ENCODE data around the gene WDR93.

The WDR93 gene

DNA sequence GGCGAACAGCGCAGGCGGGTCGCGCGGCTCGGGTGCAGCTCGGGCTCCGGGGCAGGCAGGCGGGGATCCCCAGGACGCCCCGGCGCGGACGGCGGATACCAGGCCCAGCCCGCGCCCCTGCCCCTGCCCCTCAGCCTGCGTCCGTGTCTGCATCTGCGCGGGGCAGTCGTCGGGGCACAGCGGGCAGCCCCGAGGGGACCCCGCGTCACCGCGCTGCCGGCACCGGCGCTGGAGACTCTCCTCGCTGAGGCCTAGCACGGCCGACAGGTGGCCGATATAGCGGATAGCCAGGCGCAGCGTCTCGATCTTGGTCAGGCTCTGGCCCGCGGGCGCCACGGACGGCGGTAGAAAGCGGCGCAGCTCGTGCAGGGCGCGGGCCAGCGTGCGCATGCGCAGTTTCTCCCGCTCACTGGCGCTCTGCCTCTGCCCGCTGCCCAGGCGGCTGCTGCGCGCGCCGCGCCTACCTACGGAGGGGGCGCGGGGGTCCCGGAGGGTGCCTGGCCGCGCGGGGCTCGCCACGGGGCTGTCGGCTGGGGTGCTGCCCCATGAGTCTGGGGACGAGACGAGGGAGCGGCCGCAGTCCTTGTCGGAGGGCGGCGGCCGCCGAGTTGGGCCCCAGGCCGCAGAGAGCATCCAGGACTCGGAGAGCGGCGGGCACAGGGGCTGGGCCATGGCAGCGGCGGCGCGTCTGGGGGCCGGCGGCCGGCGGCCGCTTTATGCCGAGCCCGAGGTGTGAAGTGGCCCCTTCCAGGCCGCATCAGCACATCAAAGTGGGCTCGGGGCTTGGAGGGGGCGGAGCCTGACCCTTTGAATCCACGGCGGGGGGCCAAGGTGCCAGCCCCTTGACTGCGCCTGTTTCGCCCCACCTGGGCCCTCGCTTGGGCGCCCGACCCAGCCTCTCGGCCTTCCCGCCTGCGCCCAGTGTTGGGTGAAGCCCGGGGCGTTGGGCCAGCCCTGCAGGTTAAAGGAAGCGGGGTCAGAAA, 60.2 kb downstream of the WDR93 start, which contains the start of gene MESP1:
Gene MESP1, minus strand, starts transcription at position 690 of the 983 bp plus-strand sequence. Its CDS starts 18 bp downstream, at position 672.
- DNase-seq, result peak; percentile 66

DNA sequence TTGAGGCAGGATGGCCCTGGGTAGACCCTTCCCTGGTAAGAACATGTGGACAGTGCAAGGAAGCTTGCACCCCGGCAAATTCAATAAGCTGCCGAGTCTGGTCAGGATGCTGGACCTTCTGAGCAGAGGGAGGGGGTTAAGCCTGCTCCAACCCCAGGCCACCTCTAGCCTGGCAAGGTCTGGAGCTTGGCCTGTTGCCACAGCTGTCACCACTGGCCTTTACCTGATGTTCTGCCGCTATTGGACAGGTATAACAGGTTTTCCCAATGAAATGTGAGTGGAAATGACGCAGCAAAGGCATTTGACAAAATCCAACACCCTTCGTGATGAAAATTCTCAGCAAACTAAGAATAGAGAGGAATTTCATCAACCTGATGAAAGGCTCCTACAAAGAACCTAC, 61.1 kb downstream of the WDR93 start:
- no peak for DNase-seq

DNA sequence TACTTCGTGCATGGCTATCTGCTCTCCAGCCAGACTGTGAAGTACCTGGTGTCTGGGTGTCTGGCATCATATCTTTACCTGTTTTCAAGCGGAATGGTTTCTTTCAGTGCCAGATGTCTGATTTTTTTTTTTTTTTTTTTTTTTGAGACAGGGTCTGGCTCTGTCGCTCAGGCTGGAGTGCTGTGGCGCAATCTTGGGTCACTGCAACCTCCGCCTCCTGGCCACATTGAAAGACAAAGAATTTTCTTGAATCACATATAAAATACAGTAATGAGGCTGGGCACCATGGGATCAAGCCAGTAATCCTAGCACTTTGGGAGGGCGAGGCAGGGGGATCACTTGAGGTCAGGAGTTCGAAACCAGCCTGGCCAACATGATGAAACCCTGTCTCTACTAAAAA, 63.2 kb downstream of the WDR93 start:
- no peak for DNase-seq

DNA sequence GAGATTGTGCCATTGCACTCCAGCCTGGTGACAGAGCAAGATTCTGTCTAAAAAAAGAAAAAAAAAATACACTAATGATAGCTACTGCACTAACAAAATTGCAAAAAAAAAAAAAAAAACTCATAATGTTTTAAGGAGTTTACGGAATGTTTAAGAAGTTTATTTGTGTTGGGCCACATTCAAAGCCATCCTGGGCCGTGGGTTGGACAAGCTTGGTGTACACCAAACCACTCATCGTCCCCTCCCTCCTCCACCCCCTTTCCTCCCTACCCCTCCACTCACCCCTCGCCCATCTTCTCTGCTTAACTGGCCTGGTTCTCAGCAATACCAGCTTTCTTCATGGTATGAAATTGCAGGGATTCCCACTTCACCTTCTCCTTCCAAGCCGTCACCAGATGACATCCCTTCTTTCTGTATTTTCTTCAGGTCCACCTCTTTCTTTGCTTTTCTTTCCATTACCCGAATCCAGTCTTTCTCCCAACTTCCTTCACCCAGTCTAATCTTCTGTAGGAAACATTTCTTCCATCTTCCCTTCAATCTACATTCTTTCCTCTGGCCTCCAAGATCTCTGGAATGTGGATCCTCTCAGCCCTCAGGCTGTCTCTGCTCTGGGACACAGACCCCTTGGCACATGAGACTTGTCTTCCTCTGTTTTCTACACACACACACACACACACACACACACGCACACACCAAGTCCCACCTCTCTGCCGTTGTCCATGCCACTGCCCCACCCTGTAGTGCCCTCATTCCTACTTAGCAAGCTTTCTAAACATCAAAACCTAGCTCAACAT, 63.9 kb downstream of the WDR93 start:
- DNase-seq, result no peak

DNA sequence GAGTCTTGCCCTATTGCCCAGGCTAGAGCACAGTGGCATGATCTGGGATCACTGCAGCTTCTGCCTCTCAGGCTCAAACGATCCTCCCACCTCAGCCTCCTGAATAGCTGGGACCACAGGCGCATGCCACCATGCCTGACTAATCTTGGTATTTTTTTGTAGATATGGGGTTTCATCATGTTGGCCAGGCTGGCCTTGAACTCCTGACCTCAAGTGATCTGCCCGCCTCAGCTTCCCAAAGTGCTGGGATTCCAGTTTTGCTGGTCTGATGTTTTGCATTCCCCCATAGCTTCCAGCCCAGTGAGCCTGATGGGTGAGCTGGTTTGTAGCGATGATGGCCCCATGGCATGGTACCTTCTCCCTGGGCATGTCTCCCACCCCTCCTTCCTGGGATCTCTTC, 65.1 kb downstream of the WDR93 start:
- DNase-seq, result no peak

DNA sequence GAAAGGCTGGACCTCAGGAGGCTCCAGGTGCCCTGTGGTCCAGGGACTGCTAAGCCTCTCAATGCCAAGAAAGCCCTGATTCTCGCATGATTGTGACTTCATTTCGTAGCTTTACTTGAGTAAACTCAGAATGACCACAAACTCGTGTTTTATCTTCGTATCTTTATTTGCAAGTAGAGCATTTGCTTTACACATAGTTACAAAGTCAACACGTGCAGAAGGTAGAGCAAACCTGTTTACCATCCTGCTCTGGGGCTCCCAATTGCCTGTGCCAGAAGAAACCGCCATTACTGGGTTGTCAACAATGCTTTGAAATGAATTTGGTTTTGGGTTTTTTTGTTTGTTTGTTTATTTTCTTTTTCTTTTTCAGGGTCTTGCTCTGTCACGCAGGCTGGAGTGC, 66.3 kb downstream of the WDR93 start:
- DNase-seq, result no peak

DNA sequence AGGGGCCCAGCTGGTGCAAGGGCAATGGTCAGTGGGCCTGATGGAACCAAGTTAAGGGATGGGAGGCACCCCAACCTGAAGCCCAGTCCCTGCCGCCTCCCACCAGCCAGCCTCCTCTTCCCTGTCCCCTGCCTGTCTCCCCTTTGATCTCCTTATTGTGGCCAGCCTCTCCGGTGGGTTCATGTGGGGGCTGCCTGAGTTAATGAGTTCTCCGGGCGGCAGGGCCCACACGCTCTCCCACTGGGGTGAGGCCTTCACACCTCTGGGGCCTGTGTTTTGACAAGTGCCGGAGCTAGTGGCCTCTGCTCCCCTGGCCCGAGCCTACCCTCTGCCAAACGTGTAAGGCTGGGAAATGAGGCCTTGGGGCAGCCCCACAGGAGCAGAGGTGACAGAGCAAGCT, 67.7 kb downstream of the WDR93 start:
- no peak for DNase-seq

DNA sequence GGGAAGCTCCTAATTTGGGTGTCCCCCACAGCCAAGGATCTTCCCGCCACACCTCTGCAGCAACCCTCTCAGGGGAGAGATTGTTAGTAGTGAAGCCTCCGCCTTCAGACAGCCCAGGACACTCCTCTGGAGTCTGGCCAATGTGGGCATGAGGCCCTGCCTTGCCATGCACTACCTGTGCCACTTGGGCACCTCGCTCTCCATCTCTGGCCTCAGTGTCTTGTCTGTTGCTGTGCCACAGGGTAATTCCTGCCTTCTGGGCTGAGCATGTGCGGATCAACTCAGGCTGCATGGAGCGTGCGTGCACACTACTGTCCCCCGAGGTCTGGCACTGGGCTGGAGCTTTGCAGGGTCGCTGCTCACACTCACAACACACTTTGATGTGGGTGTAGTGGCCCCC, 68.4 kb downstream of the WDR93 start:
- no peak for DNase-seq

DNA sequence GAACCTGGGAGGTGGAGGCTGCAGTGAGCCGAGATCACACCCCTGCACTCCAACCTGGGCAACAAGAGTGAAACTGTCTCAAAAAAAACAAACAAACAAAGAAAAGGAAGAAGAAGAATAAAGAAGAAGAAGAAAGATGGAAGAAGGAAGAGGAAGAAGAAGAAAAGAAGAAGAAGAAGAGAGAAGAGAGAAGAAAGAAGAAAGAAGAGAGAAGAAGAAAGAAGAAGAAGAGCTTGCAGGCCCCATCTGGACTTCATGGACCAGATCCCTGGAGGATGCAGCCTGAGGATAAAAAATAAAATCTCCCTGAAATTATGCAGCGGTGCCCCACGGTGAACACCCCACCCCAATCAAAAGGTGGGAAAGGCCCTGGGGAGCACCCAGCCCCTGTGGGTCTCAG, 69.2 kb downstream of the WDR93 start:
- no peak for DNase-seq

DNA sequence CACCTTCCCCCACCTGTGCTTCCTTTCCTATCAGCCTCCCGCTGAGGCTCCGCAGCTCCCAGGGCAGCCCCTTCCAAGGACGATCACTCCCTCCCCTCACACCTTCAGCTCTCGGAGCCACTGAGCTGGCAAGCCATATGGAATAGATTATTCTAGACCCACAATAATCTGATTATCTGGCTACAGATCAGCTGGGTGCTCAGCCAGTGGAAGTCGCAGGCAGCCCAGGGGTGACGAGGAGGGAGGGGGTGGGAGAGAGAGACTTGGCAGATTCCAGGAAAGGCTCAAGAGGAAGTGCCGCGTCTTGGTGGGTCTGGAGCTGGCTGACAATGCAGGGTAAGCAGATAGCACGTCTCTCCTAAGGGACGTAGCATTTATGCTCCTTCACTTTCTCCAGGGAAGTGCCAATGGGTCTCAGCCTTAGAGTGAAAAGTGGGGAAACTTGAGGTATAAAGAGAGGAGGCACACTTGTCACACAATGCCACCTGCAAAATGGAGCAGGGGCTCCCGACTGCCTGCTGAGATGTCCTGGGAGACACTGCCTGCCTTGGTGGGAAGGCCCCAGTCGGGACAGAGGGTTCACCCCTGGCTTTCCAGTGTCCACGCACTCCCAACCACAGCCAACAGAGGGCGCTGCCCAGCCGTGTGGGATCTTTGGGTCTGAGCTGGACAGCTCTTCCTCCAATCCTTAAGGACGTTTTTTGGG, 69.8 kb downstream of the WDR93 start:
- no peak for DNase-seq

DNA sequence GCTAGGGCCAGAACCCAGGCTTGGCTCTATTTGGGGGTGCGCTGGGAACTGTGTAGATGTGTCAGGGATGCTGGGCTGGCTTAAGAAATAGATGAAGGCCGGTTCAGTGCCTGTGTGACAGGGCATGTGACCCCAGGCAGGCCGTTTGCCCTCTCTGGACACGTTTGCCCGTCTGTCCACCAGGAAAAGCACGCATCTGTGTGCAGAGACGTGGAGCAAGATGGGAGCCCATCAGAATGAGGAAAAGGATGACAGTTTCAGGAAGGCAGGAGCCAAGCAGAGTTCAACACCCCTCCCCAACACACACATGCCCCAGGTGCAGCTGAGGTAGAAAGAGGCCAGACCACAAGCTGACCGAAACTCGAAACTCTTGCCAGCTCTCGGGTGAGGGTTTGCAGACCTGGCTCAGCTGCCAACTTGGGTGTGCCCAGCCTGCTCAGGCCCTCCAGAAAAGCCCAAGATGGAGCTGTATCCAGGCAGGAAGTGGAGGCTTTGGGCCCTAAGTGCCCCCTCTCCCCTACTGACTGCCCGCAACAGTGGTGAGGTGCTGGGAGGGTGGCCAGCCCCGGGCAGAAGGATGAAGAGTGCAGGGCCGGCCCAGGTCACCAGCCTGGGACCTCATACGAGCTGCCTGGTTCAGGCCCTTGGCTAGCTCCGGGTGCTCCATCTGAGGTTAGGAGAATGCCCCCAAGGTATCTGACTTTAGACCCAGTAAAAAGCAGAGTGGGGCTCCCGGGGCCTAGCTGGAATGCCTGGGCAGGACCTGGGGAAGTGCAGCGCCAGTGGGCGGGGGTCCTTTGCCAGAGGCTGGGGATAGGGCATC, 70.6 kb downstream of the WDR93 start:
- DNase-seq, result no peak

DNA sequence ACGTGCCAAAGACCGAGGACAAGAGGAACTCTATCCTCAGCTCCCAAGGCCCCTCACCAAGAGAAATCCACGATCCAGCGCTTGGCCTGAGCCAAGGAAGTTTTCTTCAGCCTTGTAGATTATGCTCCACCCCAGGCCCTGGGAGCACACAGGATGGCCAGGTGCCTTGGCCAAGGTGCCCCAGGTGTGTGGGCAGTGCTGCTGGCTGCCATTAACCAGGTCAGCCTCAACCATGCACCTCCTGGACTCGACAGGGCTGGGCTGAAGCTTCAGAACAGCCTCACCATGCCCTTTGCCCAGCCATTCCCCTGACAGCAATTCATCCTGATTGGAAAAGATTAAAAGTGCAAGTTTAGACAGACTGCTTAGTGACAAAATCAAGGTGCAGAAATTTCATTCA, 71.3 kb downstream of the WDR93 start:
- DNase-seq, result no peak

DNA sequence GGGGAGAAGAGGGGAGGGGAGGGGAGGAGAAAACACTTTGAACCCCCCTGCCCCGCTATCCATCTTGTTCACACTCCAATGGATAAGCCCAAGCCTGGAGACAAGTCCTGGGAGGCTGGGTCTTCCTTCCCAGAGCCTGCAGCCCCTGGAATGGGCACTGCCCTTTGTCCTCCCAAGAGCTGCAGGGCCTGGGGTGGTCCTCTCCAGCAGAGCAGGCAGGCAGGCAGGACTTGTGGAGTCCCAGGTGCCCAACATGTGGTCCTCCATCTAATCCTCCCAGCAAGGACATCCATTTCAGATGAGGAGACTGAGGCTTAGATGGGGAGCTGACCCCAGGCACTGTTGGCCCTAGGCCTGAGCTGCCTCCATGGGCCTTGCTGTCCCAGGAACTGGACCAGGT, 75.1 kb downstream of the WDR93 start:
- DNase-seq, result no peak

DNA sequence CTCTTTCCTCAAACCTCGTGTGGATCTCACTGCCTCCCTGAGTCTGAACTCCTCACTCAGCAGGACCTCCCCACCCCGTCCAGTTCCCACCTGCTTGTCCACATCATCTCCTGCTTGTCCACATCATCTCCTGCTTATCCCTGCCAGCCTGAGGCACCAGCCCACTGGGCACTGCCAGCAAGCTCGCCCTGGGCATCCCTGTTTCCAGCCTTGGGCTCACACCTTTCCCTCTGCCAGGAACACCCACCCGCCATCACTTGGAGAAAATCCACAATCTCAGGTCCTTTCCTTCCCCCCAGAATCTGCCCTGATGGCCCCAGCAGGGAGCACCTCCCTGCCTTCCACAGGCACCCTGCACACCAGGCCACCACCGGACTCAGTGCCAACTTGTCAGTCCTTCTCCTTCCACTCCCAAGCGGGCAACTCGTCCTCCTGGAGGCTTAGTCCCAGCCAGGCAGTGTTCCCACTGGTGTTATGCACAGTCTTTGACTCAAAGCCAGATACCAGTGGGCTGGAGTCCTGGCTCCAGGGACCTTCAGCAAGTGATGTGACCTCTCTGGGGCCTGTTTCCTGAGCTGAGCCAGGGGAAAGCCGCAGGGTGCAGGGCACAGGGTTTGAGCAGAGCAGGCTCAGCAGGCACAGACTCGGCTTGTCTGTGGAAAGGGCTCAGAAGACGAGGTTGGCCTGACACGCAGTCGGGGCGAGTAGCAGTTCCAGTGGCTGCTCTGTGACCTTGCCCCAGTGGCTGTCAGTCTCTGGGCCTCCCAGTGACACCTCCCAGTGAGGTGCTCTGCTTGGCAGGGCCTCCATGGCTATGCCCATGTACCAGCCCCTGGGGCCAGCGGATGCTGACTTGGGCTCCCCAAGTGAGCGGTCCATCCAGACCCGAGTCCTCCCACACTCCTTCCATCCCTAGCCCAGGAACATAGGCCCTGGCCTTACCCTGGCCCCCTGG, 76.0 kb downstream of the WDR93 start:
- DNase-seq, result no peak

DNA sequence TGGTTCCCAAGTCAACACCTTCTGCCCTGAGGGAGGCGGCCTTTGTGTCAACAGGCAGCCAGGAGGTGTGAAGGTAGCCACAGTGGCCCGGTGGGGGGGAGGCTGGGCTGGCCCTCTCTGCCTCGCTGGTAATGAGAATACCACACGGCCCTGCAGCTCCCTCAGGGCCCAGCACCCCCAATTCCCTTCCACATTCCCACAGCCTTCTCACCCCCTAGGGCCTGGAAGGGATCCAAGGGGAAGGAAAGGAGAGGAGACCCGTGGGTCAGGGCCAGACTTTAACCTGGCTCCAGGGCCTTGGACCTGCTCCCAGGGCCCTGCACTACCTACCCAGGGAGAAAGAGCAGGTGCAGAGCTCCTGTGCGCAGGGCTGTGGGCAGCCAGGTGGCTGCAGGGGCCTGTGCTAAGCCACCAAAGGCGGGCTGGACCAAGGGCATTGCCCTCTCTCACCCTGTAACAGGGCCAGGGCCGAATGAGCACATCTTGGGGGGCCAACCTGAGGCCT, 76.9 kb downstream of the WDR93 start:
- DNase-seq, result no peak

DNA sequence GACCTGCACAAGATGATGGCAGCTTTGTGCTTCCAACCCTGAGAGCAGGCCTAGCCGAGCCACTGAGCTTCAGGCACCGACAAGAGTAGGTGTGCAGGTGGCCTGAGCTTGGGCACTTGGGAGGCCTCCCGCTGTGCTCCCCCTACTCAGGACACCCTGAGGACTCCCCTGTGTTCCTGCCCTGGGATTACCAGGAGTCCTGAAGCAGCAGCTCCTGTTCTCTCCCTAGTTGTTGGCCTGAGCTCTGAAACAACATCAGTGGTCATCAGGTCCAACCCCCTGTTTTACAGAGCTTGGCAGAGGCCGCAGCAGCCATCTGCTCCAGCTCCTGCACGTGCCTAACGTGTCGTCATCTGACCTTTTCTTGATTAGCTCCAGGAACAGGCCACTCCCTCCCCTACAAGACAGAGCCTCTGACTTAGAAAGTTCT, 77.5 kb downstream of the WDR93 start:
- no peak for DNase-seq

DNA sequence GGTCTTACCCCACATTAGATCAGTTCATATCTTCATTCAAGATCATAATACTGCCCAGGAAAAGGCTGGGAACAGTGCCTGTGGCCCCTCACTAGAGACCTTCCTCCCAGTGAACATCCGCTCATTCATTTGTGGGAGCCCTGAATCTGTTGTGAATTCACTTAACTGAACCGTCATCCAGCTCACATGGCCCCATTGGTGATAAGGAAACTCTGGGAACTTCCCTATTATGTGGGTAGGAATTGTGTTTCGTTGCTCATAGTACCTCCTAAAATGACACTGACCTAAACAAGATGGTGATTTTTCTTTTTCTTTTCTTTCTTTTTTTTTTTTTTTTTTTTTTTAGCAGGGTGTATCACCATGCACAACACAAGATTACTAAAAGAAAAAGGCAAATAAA, 78.8 kb downstream of the WDR93 start:
- no peak for DNase-seq

DNA sequence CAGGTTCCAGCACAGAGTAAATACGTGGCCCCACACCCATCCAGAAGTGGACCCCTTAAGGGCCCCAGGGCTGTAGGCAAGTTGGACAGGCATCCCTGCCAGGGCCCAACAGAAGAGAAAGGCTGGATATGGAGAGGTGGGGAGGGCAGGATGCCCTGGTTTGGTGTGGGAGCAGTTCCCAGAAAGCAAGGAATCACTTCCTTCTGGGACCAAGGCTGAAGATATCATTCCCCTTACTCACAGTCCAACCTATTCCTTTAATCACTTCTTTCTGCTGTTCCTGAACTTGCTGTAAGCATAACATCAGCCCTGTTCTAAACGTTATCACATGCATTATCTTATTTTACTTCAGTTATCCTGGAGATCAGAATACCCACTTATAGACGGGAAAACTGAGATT, 79.4 kb downstream of the WDR93 start:
- DNase-seq, result no peak

DNA sequence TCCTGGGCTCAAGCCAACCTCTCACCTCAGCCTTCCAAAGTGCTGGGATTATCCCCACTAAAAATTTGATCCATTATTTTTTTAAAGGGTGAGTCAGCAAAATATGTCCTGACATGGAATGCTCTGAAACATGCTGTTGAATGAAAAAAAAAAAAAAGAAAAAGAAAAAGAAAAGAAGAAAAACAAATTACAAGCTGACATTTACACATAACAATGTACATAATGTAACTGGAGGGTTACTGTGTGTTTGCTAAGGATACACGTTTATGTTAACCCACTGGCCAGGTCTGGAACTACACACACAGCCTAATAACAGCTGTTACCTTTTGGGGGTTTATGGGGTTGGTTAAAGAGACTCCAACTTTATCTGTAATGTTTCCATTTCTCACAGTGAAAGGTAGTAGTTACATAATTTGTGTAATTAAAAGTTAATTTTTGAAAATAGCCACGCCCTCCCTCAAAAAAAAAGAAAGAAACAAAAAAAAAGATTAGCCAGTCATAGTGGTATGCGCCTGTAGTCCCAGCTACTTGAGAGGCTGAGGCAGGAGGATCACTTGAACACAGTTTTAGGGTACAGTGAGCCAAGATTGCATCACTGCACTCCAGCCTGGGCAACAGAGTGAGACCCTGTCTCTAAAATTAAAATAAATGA, 82.4 kb downstream of the WDR93 start:
- DNase-seq, result no peak

DNA sequence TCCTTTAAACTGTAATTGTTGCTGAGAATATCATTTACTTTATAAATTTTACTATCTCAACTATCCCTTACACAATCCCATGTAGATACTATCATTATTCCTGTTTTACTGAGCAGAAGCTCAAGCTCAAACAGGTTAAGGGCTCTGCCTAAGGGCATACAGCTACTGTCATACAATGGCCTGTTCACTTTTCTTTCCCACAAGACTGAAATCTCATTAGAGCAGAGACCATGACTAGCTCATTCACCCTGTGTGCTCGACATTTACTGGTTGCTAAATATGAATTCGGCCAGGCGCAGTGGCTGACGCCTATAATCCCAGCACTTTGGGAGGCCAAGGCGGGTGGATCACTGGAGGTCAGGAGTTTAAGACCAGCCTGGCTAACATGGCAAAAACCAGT, 83.9 kb downstream of the WDR93 start:
- no peak for DNase-seq

Data from NCI-H2081 treated with DMSO at 0.1 percent for 48 hours (cell line).